ENCODE measurements around the gene ARHGAP23.

ARHGAP23 gene

DNA sequence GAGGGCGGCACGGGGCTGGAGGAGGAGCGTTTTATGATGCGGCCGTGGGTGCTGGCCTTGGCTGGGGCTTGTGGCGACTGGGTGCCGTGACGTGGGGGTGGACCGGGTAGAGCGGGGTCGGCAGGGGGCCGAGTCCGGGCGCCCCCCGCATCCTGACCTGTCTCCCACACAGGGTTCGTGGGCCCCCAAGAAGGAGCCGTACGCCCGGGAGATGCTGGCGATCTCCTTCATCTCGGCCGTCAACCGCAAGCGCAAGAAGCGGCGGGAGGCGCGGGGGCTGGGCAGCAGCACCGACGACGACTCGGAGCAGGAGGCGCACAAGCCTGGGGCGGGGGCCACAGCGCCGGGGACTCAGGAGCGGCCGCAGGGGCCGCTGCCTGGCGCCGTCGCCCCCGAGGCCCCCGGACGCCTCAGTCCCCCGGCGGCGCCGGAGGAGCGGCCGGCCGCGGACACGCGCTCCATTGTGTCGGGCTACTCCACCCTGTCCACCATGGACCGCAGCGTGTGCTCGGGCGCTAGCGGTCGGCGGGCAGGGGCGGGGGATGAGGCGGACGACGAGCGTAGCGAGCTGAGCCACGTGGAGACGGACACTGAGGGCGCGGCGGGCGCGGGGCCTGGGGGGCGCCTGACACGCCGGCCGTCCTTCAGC lies 81.6 kb downstream of the ARHGAP23 start:
- Histone ChIP-seq H3K9ac (ENCODE audit: low read depth, low read length) (no peak overlapping the region), H4K20me1 (ENCODE audit: insufficient read depth, low read length) (no peaks in the 10 kb centered on the region; the same call in 1 of the 2 replicates)

DNA sequence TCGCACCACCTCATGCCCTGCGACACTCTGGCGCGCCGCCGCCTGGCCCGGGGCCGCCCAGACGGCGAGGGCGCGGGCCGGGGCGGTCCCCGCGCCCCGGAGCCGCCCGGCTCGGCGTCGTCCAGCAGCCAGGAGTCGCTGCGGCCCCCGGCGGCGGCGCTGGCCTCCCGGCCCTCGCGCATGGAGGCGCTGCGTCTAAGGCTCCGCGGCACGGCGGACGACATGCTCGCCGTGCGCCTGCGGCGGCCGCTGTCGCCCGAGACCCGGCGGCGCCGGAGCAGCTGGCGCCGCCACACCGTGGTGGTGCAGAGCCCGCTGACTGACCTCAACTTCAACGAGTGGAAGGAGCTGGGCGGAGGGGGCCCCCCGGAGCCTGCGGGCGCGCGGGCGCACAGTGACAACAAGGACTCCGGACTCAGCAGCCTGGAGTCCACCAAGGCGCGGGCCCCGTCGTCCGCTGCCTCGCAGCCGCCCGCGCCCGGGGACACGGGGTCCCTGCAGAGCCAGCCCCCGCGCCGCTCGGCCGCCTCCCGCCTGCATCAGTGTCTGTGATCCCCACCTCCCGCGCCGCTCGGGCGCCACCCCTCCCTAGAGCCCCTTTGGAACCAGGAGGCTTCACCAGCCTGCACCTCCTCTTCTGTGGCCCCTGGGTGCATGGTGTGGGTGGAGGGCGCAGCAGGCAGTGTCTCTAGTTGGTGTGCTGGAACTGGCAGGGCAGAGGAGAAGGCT lies 82.3 kb downstream of the ARHGAP23 start:
- no peak overlapping the region for H3K9ac ChIP-seq (ENCODE audit: low read depth, low read length)

More for the DNA sequence above, 81.6 kb downstream of the ARHGAP23 start:
- Histone ChIP-seq H3K4me3 (ENCODE audit: low read depth in 1 of 2, low read length in 2 of 2) (no peak overlapping the region), H3K36me3 (ENCODE audit: insufficient read depth, low read length) (peaks cover 29% of the 10 kb centered on the region), H3K27me3 (ENCODE audit: insufficient read depth, low read length, poor library complexity) (no peaks in the 10 kb centered on the region), H3K27ac (ENCODE audit: low read length) (no peak overlapping the region), H3K4me2 (ENCODE audit: insufficient read depth, low read length) (no peak overlapping the region), H2AFZ (ENCODE audit: low read depth, low read length) (no peak overlapping the region), H3K79me2 (ENCODE audit: insufficient read depth, low read length) (no peaks in the 10 kb centered on the region), H3K9me3 (ENCODE audit: insufficient read depth, low read length, severe bottlenecking) (no peaks in the 10 kb centered on the region), H3K4me1 (ENCODE audit: insufficient read depth, low read length) (no peaks in the 10 kb centered on the region)
- DNase-seq (no peak), ATAC-seq (ENCODE audit: insufficient read depth, low read depth) (no peak)
- TF ChIP-seq EZH2 (IDR thresholded peaks at IDR 0.05; ENCODE audit: borderline replicate concordance, low read depth, low read length, severe bottlenecking), result no peak
- TF ChIP-seq, protein P1, sequence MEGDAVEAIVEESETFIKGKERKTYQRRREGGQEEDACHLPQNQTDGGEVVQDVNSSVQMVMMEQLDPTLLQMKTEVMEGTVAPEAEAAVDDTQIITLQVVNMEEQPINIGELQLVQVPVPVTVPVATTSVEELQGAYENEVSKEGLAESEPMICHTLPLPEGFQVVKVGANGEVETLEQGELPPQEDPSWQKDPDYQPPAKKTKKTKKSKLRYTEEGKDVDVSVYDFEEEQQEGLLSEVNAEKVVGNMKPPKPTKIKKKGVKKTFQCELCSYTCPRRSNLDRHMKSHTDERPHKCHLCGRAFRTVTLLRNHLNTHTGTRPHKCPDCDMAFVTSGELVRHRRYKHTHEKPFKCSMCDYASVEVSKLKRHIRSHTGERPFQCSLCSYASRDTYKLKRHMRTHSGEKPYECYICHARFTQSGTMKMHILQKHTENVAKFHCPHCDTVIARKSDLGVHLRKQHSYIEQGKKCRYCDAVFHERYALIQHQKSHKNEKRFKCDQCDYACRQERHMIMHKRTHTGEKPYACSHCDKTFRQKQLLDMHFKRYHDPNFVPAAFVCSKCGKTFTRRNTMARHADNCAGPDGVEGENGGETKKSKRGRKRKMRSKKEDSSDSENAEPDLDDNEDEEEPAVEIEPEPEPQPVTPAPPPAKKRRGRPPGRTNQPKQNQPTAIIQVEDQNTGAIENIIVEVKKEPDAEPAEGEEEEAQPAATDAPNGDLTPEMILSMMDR (IDR thresholded peaks at IDR 0.05; ENCODE audit: borderline replicate concordance, extremely low read depth, low read length, poor library complexity, severe bottlenecking), result no peak

DNA sequence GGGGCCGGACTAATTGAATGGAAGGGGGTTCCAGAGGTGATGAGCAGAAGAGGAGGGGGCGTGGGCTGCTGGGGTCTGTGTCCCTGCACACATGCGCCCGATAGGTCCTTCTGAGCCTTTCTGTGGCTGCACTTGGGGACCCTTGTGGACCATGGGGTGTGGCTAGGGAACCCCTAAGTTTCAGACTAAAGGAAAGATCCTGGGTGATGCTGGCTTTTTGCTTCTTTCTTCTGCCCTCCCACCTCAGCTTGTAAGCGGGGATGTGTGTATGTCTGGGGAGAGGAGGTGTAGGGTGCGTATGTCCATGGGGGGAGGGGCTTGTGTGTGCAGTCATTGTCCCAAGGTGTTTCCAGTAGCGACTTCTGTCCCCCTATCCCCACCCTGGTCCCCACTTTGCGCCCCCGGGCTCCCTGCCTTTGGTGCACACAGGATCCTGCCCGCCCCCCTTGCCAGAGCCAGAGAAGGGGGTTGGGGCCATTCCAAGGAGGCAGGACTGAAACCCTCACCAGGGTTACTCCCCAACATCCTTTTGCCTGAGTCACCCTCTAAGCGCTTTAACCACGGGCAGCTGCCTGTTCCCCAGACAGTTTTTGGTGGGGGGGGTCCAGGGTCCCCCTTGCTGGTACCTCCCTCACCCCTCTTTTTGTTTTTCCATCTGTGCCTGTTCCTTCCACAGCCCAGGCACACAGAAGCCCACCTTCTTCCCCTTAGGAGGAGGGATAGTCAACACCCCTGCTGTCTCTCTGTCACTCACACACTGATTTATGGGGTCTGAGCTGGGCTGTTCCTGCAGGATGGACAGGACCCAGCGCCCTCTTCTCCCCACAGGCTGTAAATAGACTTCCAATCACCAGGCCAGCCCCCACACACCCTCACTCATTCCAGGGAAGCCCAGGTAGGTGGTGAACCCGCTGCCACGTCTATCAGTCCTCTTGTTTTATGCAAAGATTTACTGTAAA lies 83.2 kb downstream of the ARHGAP23 start:
- H3K36me3 ChIP-seq (ENCODE audit: insufficient read depth, low read length), result peaks cover 22% of the 10 kb centered on the region
- H4K20me1 ChIP-seq (ENCODE audit: insufficient read depth, low read length), result no peaks in the 10 kb centered on the region; the same call in 1 of the 2 replicates
- no peak overlapping the region for H3K9ac ChIP-seq (ENCODE audit: low read depth, low read length)
- H3K9me3 ChIP-seq (ENCODE audit: insufficient read depth, low read length, severe bottlenecking), result no peaks in the 10 kb centered on the region
- H3K79me2 ChIP-seq (ENCODE audit: insufficient read depth, low read length), result no peaks in the 10 kb centered on the region
- no peaks in the 10 kb centered on the region for H3K4me1 ChIP-seq (ENCODE audit: insufficient read depth, low read length)
- H3K27ac ChIP-seq (ENCODE audit: low read length), result no peak overlapping the region
- H2AFZ ChIP-seq (ENCODE audit: low read depth, low read length), result no peak overlapping the region
- no peak overlapping the region for H3K4me2 ChIP-seq (ENCODE audit: insufficient read depth, low read length)
- TF ChIP-seq EZH2 (IDR thresholded peaks at IDR 0.05; ENCODE audit: borderline replicate concordance, low read depth, low read length, severe bottlenecking), result no peak
- TF ChIP-seq, protein P1 (IDR thresholded peaks at IDR 0.05; ENCODE audit: borderline replicate concordance, extremely low read depth, low read length, poor library complexity, severe bottlenecking), result no peak
- H3K27me3 ChIP-seq (ENCODE audit: insufficient read depth, low read length, poor library complexity), result no peaks in the 10 kb centered on the region
- no peak overlapping the region for H3K4me3 ChIP-seq (ENCODE audit: low read depth in 1 of 2, low read length in 2 of 2)
- ATAC-seq (ENCODE audit: insufficient read depth, low read depth), result no peak
- DNase-seq, result no peak

More for the DNA sequence above, 82.3 kb downstream of the ARHGAP23 start:
- H3K9me3 ChIP-seq (ENCODE audit: insufficient read depth, low read length, severe bottlenecking), result no peaks in the 10 kb centered on the region
- no peak overlapping the region for H3K4me2 ChIP-seq (ENCODE audit: insufficient read depth, low read length)
- no peaks in the 10 kb centered on the region for H3K27me3 ChIP-seq (ENCODE audit: insufficient read depth, low read length, poor library complexity)
- no peaks in the 10 kb centered on the region; the same call in 1 of the 2 replicates for H4K20me1 ChIP-seq (ENCODE audit: insufficient read depth, low read length)
- no peak overlapping the region for H3K27ac ChIP-seq (ENCODE audit: low read length)
- H3K36me3 ChIP-seq (ENCODE audit: insufficient read depth, low read length), result peaks cover 29% of the 10 kb centered on the region
- H2AFZ ChIP-seq (ENCODE audit: low read depth, low read length), result no peak overlapping the region
- no peaks in the 10 kb centered on the region for H3K79me2 ChIP-seq (ENCODE audit: insufficient read depth, low read length)
- H3K4me1 ChIP-seq (ENCODE audit: insufficient read depth, low read length), result no peaks in the 10 kb centered on the region
- H3K4me3 ChIP-seq (ENCODE audit: low read depth in 1 of 2, low read length in 2 of 2), result no peak overlapping the region
- DNase-seq (no peak), ATAC-seq (ENCODE audit: insufficient read depth, low read depth) (no peak)
- TF ChIP-seq, protein P1 (IDR thresholded peaks at IDR 0.05; ENCODE audit: borderline replicate concordance, extremely low read depth, low read length, poor library complexity, severe bottlenecking), result no peak
- no peak for TF ChIP-seq EZH2 (IDR thresholded peaks at IDR 0.05; ENCODE audit: borderline replicate concordance, low read depth, low read length, severe bottlenecking)

All from DND-41 (cell line).